Fibroblast of lung (primary cell): ENCODE results near the gene PRDX5. TPM values are rescaled to one million over a fixed set of nuclear protein-coding genes. Genes with fewer than 3 reads are reported as not detected.

ENCODE experiments used
- DNase-seq, 2 donors: peaks; one replicate each; pipeline versions ENCODE4 v3.0.0 to v3.0.0-alpha.2; 2010; ENCODE audit warnings: low read depth in 2 of 2
- H2AFZ ChIP-seq: 2 replicates; pipeline ENCODE4 v1.5.1; 2012; ENCODE audit warnings: low read length, control low read depth, inconsistent platforms
- H3K27ac ChIP-seq: 2 replicates; pipeline ENCODE4 v1.5.1; 2011; ENCODE audit warnings: low read length, control low read depth; ENCODE audit not compliant: insufficient read depth
- H3K27me3 ChIP-seq: 2 replicates; pipeline ENCODE4 v1.5.1; 2011; ENCODE audit warnings: mild to moderate bottlenecking, low read length; ENCODE audit not compliant: control insufficient read depth, insufficient read depth
- H3K36me3 ChIP-seq: 2 replicates; pipeline ENCODE4 v1.5.1; 2011; ENCODE audit warnings: low read length; ENCODE audit not compliant: control insufficient read depth, insufficient read depth
- H3K4me1 ChIP-seq: 2 replicates; pipeline ENCODE4 v1.5.1; 2011; ENCODE audit warnings: low read length; ENCODE audit not compliant: control insufficient read depth, insufficient read depth; ENCODE audit errors: extremely low read depth
- H3K4me2 ChIP-seq: 2 replicates; pipeline ENCODE4 v1.5.1; 2011; ENCODE audit warnings: low read length, control low read depth; ENCODE audit not compliant: insufficient read depth; ENCODE audit errors: extremely low read depth
- H3K4me3 ChIP-seq, 4 experiments: fragments of 200-600 bp in 1 of 4; sonication (generic) in 1 of 4; replicated peaks in 1 of 4; 2 replicates each; pipeline ENCODE4 v1.5.1; 2011 to 2016; ENCODE audit warnings: low read length in 4 of 4, low read depth in 3 of 4, mild to moderate bottlenecking in 3 of 4, control low read depth in 2 of 4, inconsistent platforms in 1 of 4, mixed read lengths in 1 of 4; ENCODE audit not compliant: insufficient read depth in 1 of 4; ENCODE audit errors: control extremely low read depth in 1 of 4
- H3K79me2 ChIP-seq: 2 replicates; pipeline ENCODE4 v1.5.1; 2012; ENCODE audit warnings: mild to moderate bottlenecking, low read length, inconsistent platforms; ENCODE audit not compliant: control insufficient read depth, insufficient read depth
- H3K9ac ChIP-seq: 2 replicates; pipeline ENCODE4 v1.5.1; 2011; ENCODE audit warnings: mild to moderate bottlenecking, low read length, control low read depth; ENCODE audit not compliant: insufficient read depth
- H3K9me3 ChIP-seq: 2 replicates; pipeline ENCODE4 v1.5.1; 2012; ENCODE audit warnings: low read depth, low read length; ENCODE audit not compliant: control insufficient read depth, insufficient read depth
- H4K20me1 ChIP-seq: 2 replicates; pipeline ENCODE4 v1.5.1; 2011; ENCODE audit warnings: low read length; ENCODE audit not compliant: control insufficient read depth, insufficient read depth; ENCODE audit errors: extremely low read depth
- CTCF ChIP-seq, 2 donors: IDR thresholded peaks in 1 of 2; conservative IDR thresholded peaks in 1 of 2; 1 replicate in 1 of 2; 2 replicates in 1 of 2; pipeline ENCODE4 v1.5.1; 2011 to 2012; ENCODE audit warnings: low read length in 2 of 2, control low read depth in 1 of 2, inconsistent platforms in 1 of 2, low read depth in 1 of 2, mild to moderate bottlenecking in 1 of 2
- EZH2 ChIP-seq: IDR thresholded peaks from 2 replicates; pipeline ENCODE4 v1.5.1; 2012; ENCODE audit warnings: low read length, control low read depth, mild to moderate bottlenecking; ENCODE audit errors: missing control alignments
- polyA plus RNA-seq, 2 donors: library from polyadenylated mRNA; depleted of rRNA in 1 of 2; stranded (reverse) in 1 of 2; unstranded in 1 of 2; fragments of >200 nt; gene quantifications; 2 replicates each; pipeline ENCODE4 v1.2.1, GENCODE V29; 2011 to 2012; ENCODE audit warnings: missing spikeins in 1 of 2
- total RNA-seq: library from RNA; depleted of rRNA; stranded (reverse); fragments of >200 nt; gene quantifications from 2 replicates; pipeline ENCODE4 v1.2.1, GENCODE V29; 2014

PRDX5 gene
- total and polyA plus RNA-seq, 2 donors (not counting 1 experiment from before 2014, with no cell fraction given): 319 to 431 TPM

- no peak overlapping the region for H2AFZ ChIP-seq
Measured at GRCh38 chr11:64348383-64349024, 30.6 kb downstream of the PRDX5 start.

GRCh38 chr11:64349025-64349387, 31.1 kb downstream of the PRDX5 start:
- Histone ChIP-seq H3K4me1 (no peaks in the 10 kb centered on the region), H3K79me2 (no peaks in the 10 kb centered on the region), H2AFZ (no peak overlapping the region), H3K9ac (no peak overlapping the region), H3K4me2 (no peak overlapping the region), H3K27me3 (no peaks in the 10 kb centered on the region), H3K4me3 (no peak overlapping the region), H3K27ac (no peak overlapping the region), H3K36me3 (no peaks in the 10 kb centered on the region), H3K9me3 (no peaks in the 10 kb centered on the region), H4K20me1 (no peaks in the 10 kb centered on the region)
- TF ChIP-seq CTCF (conservative IDR thresholded peaks at IDR 0.05 in 1 of 2, IDR thresholded peaks at IDR 0.05 in 1 of 2; ENCODE audit: low read depth in 1 of 2, low read length in 2 of 2) (no peak), EZH2 (no peak)
- no peak for DNase-seq

More at GRCh38 chr11:64348383-64349024, 30.6 kb downstream of the PRDX5 start:
- H3K9me3 ChIP-seq: no peaks in the 10 kb centered on the region
- H3K27me3 ChIP-seq: no peaks in the 10 kb centered on the region
- no peaks in the 10 kb centered on the region for H3K79me2 ChIP-seq
- H3K27ac ChIP-seq: no peak overlapping the region
- no peak overlapping the region for H3K9ac ChIP-seq
- DNase-seq: no peak
- H3K4me1 ChIP-seq: no peaks in the 10 kb centered on the region
- TF ChIP-seq CTCF (conservative IDR thresholded peaks at IDR 0.05 in 1 of 2, IDR thresholded peaks at IDR 0.05 in 1 of 2; ENCODE audit: low read depth in 1 of 2, low read length in 2 of 2) (no peak), EZH2 (no peak)
- H4K20me1 ChIP-seq: no peaks in the 10 kb centered on the region
- H3K4me3 ChIP-seq: no peak overlapping the region
- H3K4me2 ChIP-seq: no peak overlapping the region
- H3K36me3 ChIP-seq: no peaks in the 10 kb centered on the region

GRCh38 chr11:64349404-64349803, 31.5 kb downstream of the PRDX5 start:
- no peak for DNase-seq
- TF ChIP-seq EZH2 (no peak), CTCF (conservative IDR thresholded peaks at IDR 0.05 in 1 of 2, IDR thresholded peaks at IDR 0.05 in 1 of 2; ENCODE audit: low read depth in 1 of 2, low read length in 2 of 2) (no peak)
- H3K4me2 ChIP-seq: no peak overlapping the region
- no peak overlapping the region for H3K4me3 ChIP-seq
- no peaks in the 10 kb centered on the region for H3K27me3 ChIP-seq
- no peaks in the 10 kb centered on the region for H4K20me1 ChIP-seq
- no peak overlapping the region for H2AFZ ChIP-seq
- no peaks in the 10 kb centered on the region for H3K9me3 ChIP-seq
- no peaks in the 10 kb centered on the region for H3K36me3 ChIP-seq
- H3K27ac ChIP-seq: no peak overlapping the region
- no peak overlapping the region for H3K9ac ChIP-seq
- H3K4me1 ChIP-seq: no peaks in the 10 kb centered on the region
- no peaks in the 10 kb centered on the region for H3K79me2 ChIP-seq
